K562 (cell line): Measurements from ENCODE around the gene PSMD4. TPM values are rescaled to one million over a fixed set of nuclear protein-coding genes. Genes with fewer than 3 reads are reported as not detected.

Source experiments
- ADNP ChIP-seq: fragments of 200-800 bp; sonication (Bioruptor generic); IDR thresholded peaks from 2 replicates; pipeline ENCODE4 v1.6.1; 2016; ENCODE audit warnings: missing genetic modification characterization, missing compliant biosample characterization
- CTCFL ChIP-seq: IDR thresholded peaks from 2 replicates; pipeline ENCODE4 v1.6.1; 2011; ENCODE audit warnings: borderline replicate concordance, low read depth, mild to moderate bottlenecking, moderate library complexity, low read length; ENCODE audit not compliant: insufficient read depth, poor library complexity, severe bottlenecking
- FIP1L1 ChIP-seq: fragments of 200-400 bp; formaldehyde crosslinking; IDR thresholded peaks from 2 replicates; pipeline ENCODE4 v1.6.1; 2018; ENCODE audit warnings: mild to moderate bottlenecking, low read depth, low read length; ENCODE audit not compliant: poor library complexity, severe bottlenecking
- HCFC1 ChIP-seq: IDR thresholded peaks from 2 replicates; pipeline ENCODE4 v1.6.1; 2012; ENCODE audit warnings: low read depth, low read length, improper control_type of control experiment
- HLTF ChIP-seq: fragments of 450-650 bp; IDR thresholded peaks from 2 replicates; pipeline ENCODE4 v1.6.1; 2016
- NR1H2 ChIP-seq: sonication (generic); formaldehyde crosslinking; IDR thresholded peaks from 2 replicates; pipeline ENCODE4 v1.4.0; 2020; ENCODE audit warnings: mild to moderate bottlenecking, missing genetic modification reagents
- PHTF2 ChIP-seq: fragments of 250-450 bp; sonication (Bioruptor Pico); IDR thresholded peaks from 2 replicates; pipeline ENCODE4 v1.5.0; 2021; ENCODE audit warnings: mild to moderate bottlenecking
- POLR2AphosphoS5 ChIP-seq: IDR thresholded peaks from 2 replicates; pipeline ENCODE4 v1.6.1; 2011; ENCODE audit warnings: mild to moderate bottlenecking, low read depth, low read length, moderate library complexity; ENCODE audit not compliant: control insufficient read depth, insufficient read depth
- RB1 ChIP-seq: fragments of 450-650 bp; IDR thresholded peaks from 2 replicates; pipeline ENCODE4 v1.6.1; 2017; ENCODE audit warnings: low read depth, mild to moderate bottlenecking
- RBM25 ChIP-seq: fragments of 200-400 bp; formaldehyde crosslinking; IDR thresholded peaks from 2 replicates; pipeline ENCODE4 v1.6.1; 2018; ENCODE audit warnings: low read length, low read depth, moderate library complexity; ENCODE audit not compliant: severe bottlenecking
- RHOXF2B ChIP-seq: fragments of 250-450 bp; sonication (Bioruptor Pico); conservative IDR thresholded peaks from 2 replicates; pipeline ENCODE4 v1.5.1; 2021
- SMARCA4 ChIP-seq: fragments of 450-650 bp; IDR thresholded peaks from 2 replicates; pipeline ENCODE4 v1.6.1; 2016
- SRSF1 ChIP-seq: fragments of 200-400 bp; formaldehyde crosslinking; IDR thresholded peaks from 2 replicates; pipeline ENCODE4 v1.6.1; 2017; ENCODE audit warnings: mild to moderate bottlenecking, low read depth, low read length, moderate library complexity
- ZNF121 ChIP-seq: sonication (generic); formaldehyde crosslinking; conservative IDR thresholded peaks from 2 replicates; pipeline ENCODE4 v1.8.0; 2022; ENCODE audit warnings: missing genetic modification reagents
- ZNF444 ChIP-seq: fragments of 250-450 bp; sonication (Bioruptor Pico); IDR thresholded peaks from 2 replicates; pipeline ENCODE4 v1.4.0; 2020; ENCODE audit warnings: mild to moderate bottlenecking, moderate library complexity
- polyA plus RNA-seq, 8 experiments: library from polyadenylated mRNA; depleted of rRNA in 4 of 8; stranded (reverse) in 5 of 8; unstranded in 3 of 8; fragments of >200 nt; fragmentation: Nextera tagmentation in 2 of 8; fragmentation: Illumina TruSeq in 1 of 8; extraction: Ambion mirVana in 2 of 8; extraction: Trizol in 1 of 8; gene quantifications; 2 replicates each; pipeline versions ENCODE4 v1.2.1 to v1.2.3, GENCODE V29; 2011 to 2014; ENCODE audit warnings: inconsistent platforms in 1 of 8, missing spikeins in 1 of 8
- total RNA-seq, 7 experiments: library from RNA; depleted of rRNA in 6 of 7; stranded (reverse); fragments of >200 nt in 6 of 7; fragmentation: Illumina TruSeq in 2 of 7; extraction: Trizol in 2 of 7; gene quantifications; 2 replicates each; pipeline versions ENCODE4 v1.2.1 to v1.2.3, GENCODE V29; 2011 to 2021; ENCODE audit warnings: low replicate concordance in 1 of 7
- TF ChIP-seq, protein P1 (sequence below): fragments of 450-650 bp; IDR thresholded peaks from 2 replicates; pipeline ENCODE4 v1.6.1; 2018; ENCODE audit not compliant: partially characterized antibody
- TF ChIP-seq, protein P2 (sequence below): sonication (generic); formaldehyde crosslinking; IDR thresholded peaks from 2 replicates; pipeline ENCODE4 v1.9.0; 2022; ENCODE audit warnings: mild to moderate bottlenecking, missing genetic modification reagents
- TF ChIP-seq, protein P3 (sequence below): fragments of 150-350 bp; conservative IDR thresholded peaks from 2 replicates; pipeline ENCODE4 v1.6.1; 2014; ENCODE audit warnings: low read length

The PSMD4 gene
- total and polyA plus RNA-seq, 9 of the 15 experiments (the other 6 are each of a cell fraction or from before 2014, with no cell fraction given), result 194 to 353 (median 295) TPM

GRCh38 chr1:151254217-151255213, at the start of gene PSMD4 (continued):
- TF ChIP-seq, protein P1, sequence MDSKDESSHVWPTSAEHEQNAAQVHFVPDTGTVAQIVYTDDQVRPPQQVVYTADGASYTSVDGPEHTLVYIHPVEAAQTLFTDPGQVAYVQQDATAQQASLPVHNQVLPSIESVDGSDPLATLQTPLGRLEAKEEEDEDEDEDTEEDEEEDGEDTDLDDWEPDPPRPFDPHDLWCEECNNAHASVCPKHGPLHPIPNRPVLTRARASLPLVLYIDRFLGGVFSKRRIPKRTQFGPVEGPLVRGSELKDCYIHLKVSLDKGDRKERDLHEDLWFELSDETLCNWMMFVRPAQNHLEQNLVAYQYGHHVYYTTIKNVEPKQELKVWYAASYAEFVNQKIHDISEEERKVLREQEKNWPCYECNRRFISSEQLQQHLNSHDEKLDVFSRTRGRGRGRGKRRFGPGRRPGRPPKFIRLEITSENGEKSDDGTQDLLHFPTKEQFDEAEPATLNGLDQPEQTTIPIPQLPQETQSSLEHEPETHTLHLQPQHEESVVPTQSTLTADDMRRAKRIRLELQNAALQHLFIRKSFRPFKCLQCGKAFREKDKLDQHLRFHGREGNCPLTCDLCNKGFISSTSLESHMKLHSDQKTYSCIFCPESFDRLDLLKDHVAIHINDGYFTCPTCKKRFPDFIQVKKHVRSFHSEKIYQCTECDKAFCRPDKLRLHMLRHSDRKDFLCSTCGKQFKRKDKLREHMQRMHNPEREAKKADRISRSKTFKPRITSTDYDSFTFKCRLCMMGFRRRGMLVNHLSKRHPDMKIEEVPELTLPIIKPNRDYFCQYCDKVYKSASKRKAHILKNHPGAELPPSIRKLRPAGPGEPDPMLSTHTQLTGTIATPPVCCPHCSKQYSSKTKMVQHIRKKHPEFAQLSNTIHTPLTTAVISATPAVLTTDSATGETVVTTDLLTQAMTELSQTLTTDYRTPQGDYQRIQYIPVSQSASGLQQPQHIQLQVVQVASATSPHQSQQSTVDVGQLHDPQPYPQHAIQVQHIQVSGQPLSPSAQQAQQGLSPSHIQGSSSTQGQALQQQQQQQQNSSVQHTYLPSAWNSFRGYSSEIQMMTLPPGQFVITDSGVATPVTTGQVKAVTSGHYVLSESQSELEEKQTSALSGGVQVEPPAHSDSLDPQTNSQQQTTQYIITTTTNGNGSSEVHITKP, result peak; percentile 38
- TF ChIP-seq SRSF1 (no peak), ZNF121 (CRISPR knock-in tag) (no peak), FIP1L1 (no peak), POLR2AphosphoS5 (peak; percentile 98), CTCFL (peak; percentile 30), RB1 (0 out of 2 replicates have a peak, but pooled peaks have one; percentile 34), ADNP (tag) (0 out of 2 replicates have a peak, but pooled peaks have one; percentile 48), SMARCA4 (no peak; the same call in 1 of the 2 replicates), NR1H2 (no peak), RHOXF2B (CRISPR knock-in tag) (no peak), HCFC1 (peak; percentile 94), PHTF2 (CRISPR knock-in tag) (no peak), ZNF444 (CRISPR knock-in tag) (no peak), RBM25 (peak; percentile 89), HLTF (peak; percentile 29; the same call in 1 of the 2 replicates)
- TF ChIP-seq, protein P2, sequence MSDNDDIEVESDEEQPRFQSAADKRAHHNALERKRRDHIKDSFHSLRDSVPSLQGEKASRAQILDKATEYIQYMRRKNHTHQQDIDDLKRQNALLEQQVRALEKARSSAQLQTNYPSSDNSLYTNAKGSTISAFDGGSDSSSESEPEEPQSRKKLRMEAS, result peak; percentile 62; the same call in 1 of the 2 replicates
- TF ChIP-seq, protein P3, sequence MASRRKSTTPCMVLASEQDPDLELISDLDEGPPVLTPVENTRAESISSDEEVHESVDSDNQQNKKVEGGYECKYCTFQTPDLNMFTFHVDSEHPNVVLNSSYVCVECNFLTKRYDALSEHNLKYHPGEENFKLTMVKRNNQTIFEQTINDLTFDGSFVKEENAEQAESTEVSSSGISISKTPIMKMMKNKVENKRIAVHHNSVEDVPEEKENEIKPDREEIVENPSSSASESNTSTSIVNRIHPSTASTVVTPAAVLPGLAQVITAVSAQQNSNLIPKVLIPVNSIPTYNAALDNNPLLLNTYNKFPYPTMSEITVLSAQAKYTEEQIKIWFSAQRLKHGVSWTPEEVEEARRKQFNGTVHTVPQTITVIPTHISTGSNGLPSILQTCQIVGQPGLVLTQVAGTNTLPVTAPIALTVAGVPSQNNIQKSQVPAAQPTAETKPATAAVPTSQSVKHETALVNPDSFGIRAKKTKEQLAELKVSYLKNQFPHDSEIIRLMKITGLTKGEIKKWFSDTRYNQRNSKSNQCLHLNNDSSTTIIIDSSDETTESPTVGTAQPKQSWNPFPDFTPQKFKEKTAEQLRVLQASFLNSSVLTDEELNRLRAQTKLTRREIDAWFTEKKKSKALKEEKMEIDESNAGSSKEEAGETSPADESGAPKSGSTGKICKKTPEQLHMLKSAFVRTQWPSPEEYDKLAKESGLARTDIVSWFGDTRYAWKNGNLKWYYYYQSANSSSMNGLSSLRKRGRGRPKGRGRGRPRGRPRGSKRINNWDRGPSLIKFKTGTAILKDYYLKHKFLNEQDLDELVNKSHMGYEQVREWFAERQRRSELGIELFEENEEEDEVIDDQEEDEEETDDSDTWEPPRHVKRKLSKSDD, result no peak
